Left ventricle myocardium inferior (tissue), 1 donor: ENCODE measurements around the gene CYP4F8. TPM values are rescaled to one million over a fixed set of nuclear protein-coding genes. Genes with fewer than 3 reads are reported as not detected.
A peak's percentile ranks its signal among the peaks of the same experiment; 100 is the strongest.

Source experiments
- DNase-seq: peaks from one replicate; pipeline ENCODE4 v3.0.0-alpha.2; 2020
- H3K27ac ChIP-seq: fragments of 200-600 bp; replicated peaks from 2 replicates; pipeline ENCODE4 v1.8.0; 2021
- H3K27me3 ChIP-seq: fragments of 200-600 bp; 2 replicates; pipeline ENCODE4 v1.8.0; 2021; ENCODE audit warnings: low read depth
- H3K36me3 ChIP-seq: fragments of 200-600 bp; 2 replicates; pipeline ENCODE4 v1.8.0; 2021
- H3K4me1 ChIP-seq: fragments of 200-600 bp; 2 replicates; pipeline ENCODE4 v1.8.0; 2021
- H3K4me3 ChIP-seq: fragments of 200-600 bp; 2 replicates; pipeline ENCODE4 v1.8.0; 2021; ENCODE audit warnings: mild to moderate bottlenecking, moderate library complexity
- H3K9me3 ChIP-seq: fragments of 200-600 bp; replicated peaks from 2 replicates; pipeline ENCODE4 v1.8.0; 2021
- intact Hi-C: fragments of 100-400 bp; cut with micrococcal nuclease; formaldehyde crosslinking; loops from one replicate; pipeline ENCODE4 v1.11.0; 2022
- total RNA-seq: library from RNA; stranded (reverse); fragmentation: NEBNext Ultra II Directional; extraction: Animal tissue kit (Norgen Biotek cat#: 25700); gene quantifications from one replicate; pipeline ENCODE4 v1.2.1, GENCODE V29; 2021
- TF ChIP-seq, protein P1 (sequence below): fragments of 200-600 bp; IDR thresholded peaks from 2 replicates; pipeline ENCODE4 v1.8.0; 2021; ENCODE audit warnings: antibody characterized with exemption, mild to moderate bottlenecking, borderline replicate concordance
- donor health status: DM: no; HTN: yes; CAD: no; lungs with severe emphysema.

The CYP4F8 gene
- total RNA-seq, 1 donor from 2014 or later, result not detected

- H3K4me3 ChIP-seq, result no peak overlapping the region
- H3K27me3 ChIP-seq, result peaks cover 68% of the 10 kb centered on the region
- peak; percentile 80 for DNase-seq
- H3K9me3 ChIP-seq, result no peaks in the 10 kb centered on the region
- intact Hi-C loops, result no loop called here
- H3K27ac ChIP-seq, result no peak overlapping the region
- H3K4me1 ChIP-seq, result no peaks in the 10 kb centered on the region
- H3K36me3 ChIP-seq, result no peaks in the 10 kb centered on the region
- TF ChIP-seq, protein P1, sequence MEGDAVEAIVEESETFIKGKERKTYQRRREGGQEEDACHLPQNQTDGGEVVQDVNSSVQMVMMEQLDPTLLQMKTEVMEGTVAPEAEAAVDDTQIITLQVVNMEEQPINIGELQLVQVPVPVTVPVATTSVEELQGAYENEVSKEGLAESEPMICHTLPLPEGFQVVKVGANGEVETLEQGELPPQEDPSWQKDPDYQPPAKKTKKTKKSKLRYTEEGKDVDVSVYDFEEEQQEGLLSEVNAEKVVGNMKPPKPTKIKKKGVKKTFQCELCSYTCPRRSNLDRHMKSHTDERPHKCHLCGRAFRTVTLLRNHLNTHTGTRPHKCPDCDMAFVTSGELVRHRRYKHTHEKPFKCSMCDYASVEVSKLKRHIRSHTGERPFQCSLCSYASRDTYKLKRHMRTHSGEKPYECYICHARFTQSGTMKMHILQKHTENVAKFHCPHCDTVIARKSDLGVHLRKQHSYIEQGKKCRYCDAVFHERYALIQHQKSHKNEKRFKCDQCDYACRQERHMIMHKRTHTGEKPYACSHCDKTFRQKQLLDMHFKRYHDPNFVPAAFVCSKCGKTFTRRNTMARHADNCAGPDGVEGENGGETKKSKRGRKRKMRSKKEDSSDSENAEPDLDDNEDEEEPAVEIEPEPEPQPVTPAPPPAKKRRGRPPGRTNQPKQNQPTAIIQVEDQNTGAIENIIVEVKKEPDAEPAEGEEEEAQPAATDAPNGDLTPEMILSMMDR, result peak; percentile 96
Observed at GRCh38 chr19:15629003-15629880, 14.2 kb downstream of the CYP4F8 start.

- peaks cover 79% of the 10 kb centered on the region for H3K27me3 ChIP-seq
- TF ChIP-seq, protein P1, result peak; percentile 54
- intact Hi-C loops, result no loop called here
- no peak for DNase-seq
- H3K4me3 ChIP-seq, result no peak overlapping the region
- H3K27ac ChIP-seq, result no peak overlapping the region
- no peaks in the 10 kb centered on the region for H3K4me1 ChIP-seq
- no peaks in the 10 kb centered on the region for H3K36me3 ChIP-seq
- H3K9me3 ChIP-seq, result no peaks in the 10 kb centered on the region
Observed at GRCh38 chr19:15631817-15632216, 16.8 kb downstream of the CYP4F8 start.

GRCh38 chr19:15633082-15633835 lies 18.2 kb downstream of the CYP4F8 start:
- no peak for DNase-seq
- Histone ChIP-seq H3K4me3 (no peak overlapping the region), H3K36me3 (no peaks in the 10 kb centered on the region), H3K4me1 (no peaks in the 10 kb centered on the region), H3K27me3 (peaks cover 68% of the 10 kb centered on the region), H3K9me3 (no peaks in the 10 kb centered on the region), H3K27ac (no peak overlapping the region)
- TF ChIP-seq, protein P1, result no peak
- intact Hi-C loops, result no loop called here

GRCh38 chr19:15634105-15634504 lies 19.1 kb downstream of the CYP4F8 start:
- intact Hi-C loops, result no loop called here
- H3K27me3 ChIP-seq, result peaks cover 60% of the 10 kb centered on the region

More at GRCh38 chr19:15634105-15634504, 19.1 kb downstream of the CYP4F8 start:
- Histone ChIP-seq H3K27ac (no peak overlapping the region), H3K36me3 (no peaks in the 10 kb centered on the region), H3K9me3 (no peaks in the 10 kb centered on the region), H3K4me3 (no peak overlapping the region), H3K4me1 (no peaks in the 10 kb centered on the region)
- TF ChIP-seq, protein P1, result no peak
- no peak for DNase-seq
